Measurements from ENCODE around the gene GLI3.

- TF ChIP-seq POLR2A (IDR thresholded peaks at IDR 0.05; ENCODE audit: low read depth, low read length) = no peak
- TF ChIP-seq, protein P1, sequence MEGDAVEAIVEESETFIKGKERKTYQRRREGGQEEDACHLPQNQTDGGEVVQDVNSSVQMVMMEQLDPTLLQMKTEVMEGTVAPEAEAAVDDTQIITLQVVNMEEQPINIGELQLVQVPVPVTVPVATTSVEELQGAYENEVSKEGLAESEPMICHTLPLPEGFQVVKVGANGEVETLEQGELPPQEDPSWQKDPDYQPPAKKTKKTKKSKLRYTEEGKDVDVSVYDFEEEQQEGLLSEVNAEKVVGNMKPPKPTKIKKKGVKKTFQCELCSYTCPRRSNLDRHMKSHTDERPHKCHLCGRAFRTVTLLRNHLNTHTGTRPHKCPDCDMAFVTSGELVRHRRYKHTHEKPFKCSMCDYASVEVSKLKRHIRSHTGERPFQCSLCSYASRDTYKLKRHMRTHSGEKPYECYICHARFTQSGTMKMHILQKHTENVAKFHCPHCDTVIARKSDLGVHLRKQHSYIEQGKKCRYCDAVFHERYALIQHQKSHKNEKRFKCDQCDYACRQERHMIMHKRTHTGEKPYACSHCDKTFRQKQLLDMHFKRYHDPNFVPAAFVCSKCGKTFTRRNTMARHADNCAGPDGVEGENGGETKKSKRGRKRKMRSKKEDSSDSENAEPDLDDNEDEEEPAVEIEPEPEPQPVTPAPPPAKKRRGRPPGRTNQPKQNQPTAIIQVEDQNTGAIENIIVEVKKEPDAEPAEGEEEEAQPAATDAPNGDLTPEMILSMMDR (conservative IDR thresholded peaks at IDR 0.05; ENCODE audit: low read depth, low read length) = peak; percentile 21; the same call in 1 of the 2 replicates
- no peak for TF ChIP-seq CEBPB (IDR thresholded peaks at IDR 0.05; ENCODE audit: low read depth, low read length)
- no peak for TF ChIP-seq RCOR1 (IDR thresholded peaks at IDR 0.05; ENCODE audit: insufficient replicate concordance, low read length)
- TF ChIP-seq, protein P2, sequence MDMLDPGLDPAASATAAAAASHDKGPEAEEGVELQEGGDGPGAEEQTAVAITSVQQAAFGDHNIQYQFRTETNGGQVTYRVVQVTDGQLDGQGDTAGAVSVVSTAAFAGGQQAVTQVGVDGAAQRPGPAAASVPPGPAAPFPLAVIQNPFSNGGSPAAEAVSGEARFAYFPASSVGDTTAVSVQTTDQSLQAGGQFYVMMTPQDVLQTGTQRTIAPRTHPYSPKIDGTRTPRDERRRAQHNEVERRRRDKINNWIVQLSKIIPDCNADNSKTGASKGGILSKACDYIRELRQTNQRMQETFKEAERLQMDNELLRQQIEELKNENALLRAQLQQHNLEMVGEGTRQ (IDR thresholded peaks at IDR 0.05; ENCODE audit: low read depth, low read length) = no peak
- TF ChIP-seq CHD1 (IDR thresholded peaks at IDR 0.05; ENCODE audit: low read depth, low read length) = no peak
- TF ChIP-seq MXI1 (IDR thresholded peaks at IDR 0.05; ENCODE audit: borderline replicate concordance, low read depth, low read length) = no peak
- TF ChIP-seq FOS (IDR thresholded peaks at IDR 0.05; ENCODE audit: low read depth, low read length) = no peak
- TF ChIP-seq, protein P3, sequence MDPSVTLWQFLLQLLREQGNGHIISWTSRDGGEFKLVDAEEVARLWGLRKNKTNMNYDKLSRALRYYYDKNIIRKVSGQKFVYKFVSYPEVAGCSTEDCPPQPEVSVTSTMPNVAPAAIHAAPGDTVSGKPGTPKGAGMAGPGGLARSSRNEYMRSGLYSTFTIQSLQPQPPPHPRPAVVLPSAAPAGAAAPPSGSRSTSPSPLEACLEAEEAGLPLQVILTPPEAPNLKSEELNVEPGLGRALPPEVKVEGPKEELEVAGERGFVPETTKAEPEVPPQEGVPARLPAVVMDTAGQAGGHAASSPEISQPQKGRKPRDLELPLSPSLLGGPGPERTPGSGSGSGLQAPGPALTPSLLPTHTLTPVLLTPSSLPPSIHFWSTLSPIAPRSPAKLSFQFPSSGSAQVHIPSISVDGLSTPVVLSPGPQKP (IDR thresholded peaks at IDR 0.05; ENCODE audit: borderline replicate concordance, low read depth, low read length) = no peak
- TF ChIP-seq MAZ (IDR thresholded peaks at IDR 0.05; ENCODE audit: borderline replicate concordance, low read depth, low read length) = no peak
- TF ChIP-seq RFX5 (IDR thresholded peaks at IDR 0.05; ENCODE audit: low read depth, low read length) = no peak
Measured at GRCh38 chr7:42186151-42186550, 50.9 kb downstream of the GLI3 start.

Data from IMR-90 (cell line).